GM18499 (cell line): ENCODE measurements around the gene CNKSR3.

Experiments used
- ATAC-seq: cut with Tn5 transposase; IDR thresholded peaks from one replicate; pipeline ENCODE4 v1.9.1; 2021; ENCODE audit warnings: moderate number of reproducible peaks; ENCODE audit not compliant: insufficient read depth, unreplicated experiment

The CNKSR3 gene

GRCh38 chr6:154429711-154430110 lies 80.8 kb downstream of the CNKSR3 start:
- no peak for ATAC-seq

GRCh38 chr6:154428897-154429296 lies 81.6 kb downstream of the CNKSR3 start:
- no peak for ATAC-seq

- ATAC-seq = no peak
Measured at GRCh38 chr6:154427446-154427845, 83.0 kb downstream of the CNKSR3 start.

- ATAC-seq = no peak
Measured at GRCh38 chr6:154426997-154427396, 83.5 kb downstream of the CNKSR3 start.

GRCh38 chr6:154425034-154425433 lies 85.5 kb downstream of the CNKSR3 start:
- no peak for ATAC-seq

GRCh38 chr6:154414021-154414813 lies 96.3 kb downstream of the CNKSR3 start:
- ATAC-seq = no peak

GRCh38 chr6:154412106-154412820 lies 98.2 kb downstream of the CNKSR3 start:
- no peak for ATAC-seq

GRCh38 chr6:154411076-154411475 lies 99.4 kb downstream of the CNKSR3 start:
- no peak for ATAC-seq

- no peak for ATAC-seq
Measured at GRCh38 chr6:154410619-154411072, 99.8 kb downstream of the CNKSR3 start.

GRCh38 chr6:154408891-154409500 lies 101.5 kb downstream of the CNKSR3 start:
- ATAC-seq = no peak

- ATAC-seq = no peak
Measured at GRCh38 chr6:154407440-154407839, 103.0 kb downstream of the CNKSR3 start.

GRCh38 chr6:154406869-154407268 lies 103.6 kb downstream of the CNKSR3 start:
- no peak for ATAC-seq

GRCh38 chr6:154406301-154406700 lies 104.2 kb downstream of the CNKSR3 start:
- no peak for ATAC-seq

- no peak for ATAC-seq
Measured at GRCh38 chr6:154404791-154405400, 105.6 kb downstream of the CNKSR3 start.

GRCh38 chr6:154403788-154404187 lies 106.7 kb downstream of the CNKSR3 start:
- ATAC-seq = no peak

- ATAC-seq = no peak
Measured at GRCh38 chr6:154402081-154402780, 108.3 kb downstream of the CNKSR3 start.

- ATAC-seq = no peak
Measured at GRCh38 chr6:154399097-154399496, 111.4 kb downstream of the CNKSR3 start.

GRCh38 chr6:154397491-154398195 lies 112.8 kb downstream of the CNKSR3 start:
- no peak for ATAC-seq

GRCh38 chr6:154395878-154396277 lies 114.6 kb downstream of the CNKSR3 start:
- ATAC-seq = no peak

GRCh38 chr6:154395316-154395715 lies 115.2 kb downstream of the CNKSR3 start:
- ATAC-seq = no peak
